GM18861 (cell line): ENCODE data around the gene OPALIN.

ENCODE experiments used
- ATAC-seq: cut with Tn5 transposase; IDR thresholded peaks from one replicate; pipeline ENCODE4 v1.9.1; 2021; ENCODE audit not compliant: unreplicated experiment

Gene OPALIN

GRCh38 chr10:96358851-96359540 is at the start of gene OPALIN:
TSS of gene OPALIN (minus strand) at chr10:96359002. CDS start at chr10:96358896, 106 bp downstream.
- ATAC-seq: no peak

- no peak for ATAC-seq
These were observed 49.4 kb upstream of the OPALIN start for GRCh38 chr10:96408201-96408600.

GRCh38 chr10:96407560-96408069 is 48.8 kb upstream of the OPALIN start:
- ATAC-seq: no peak

GRCh38 chr10:96406091-96406490 is 47.3 kb upstream of the OPALIN start:
- no peak for ATAC-seq

- no peak for ATAC-seq
These were observed 43.9 kb upstream of the OPALIN start for GRCh38 chr10:96402417-96403305.

- no peak for ATAC-seq
These were observed 42.2 kb upstream of the OPALIN start for GRCh38 chr10:96401036-96401435.

GRCh38 chr10:96400465-96400864 is 41.7 kb upstream of the OPALIN start:
- no peak for ATAC-seq

- ATAC-seq: no peak
These were observed 39.1 kb upstream of the OPALIN start for GRCh38 chr10:96397902-96398301.

- no peak for ATAC-seq
These were observed 37.4 kb upstream of the OPALIN start for GRCh38 chr10:96395931-96396877.

- ATAC-seq: no peak
These were observed 31.7 kb upstream of the OPALIN start for GRCh38 chr10:96390460-96390864.

GRCh38 chr10:96389785-96390184 is 31.0 kb upstream of the OPALIN start:
- no peak for ATAC-seq

- no peak for ATAC-seq
These were observed 28.8 kb upstream of the OPALIN start for GRCh38 chr10:96387601-96388000.

- ATAC-seq: no peak
These were observed 28.4 kb upstream of the OPALIN start for GRCh38 chr10:96387161-96387560.

- no peak for ATAC-seq
These were observed 25.7 kb upstream of the OPALIN start for GRCh38 chr10:96384506-96384905.

GRCh38 chr10:96380821-96381220 is 22.0 kb upstream of the OPALIN start:
- ATAC-seq: no peak

- no peak for ATAC-seq
These were observed 21.0 kb upstream of the OPALIN start for GRCh38 chr10:96379758-96380157.

- ATAC-seq: no peak
These were observed 19.9 kb upstream of the OPALIN start for GRCh38 chr10:96378741-96379140.

- no peak for ATAC-seq
These were observed 19.1 kb upstream of the OPALIN start for GRCh38 chr10:96377816-96378294.

- peak; percentile 46 for ATAC-seq
These were observed 17.7 kb upstream of the OPALIN start for GRCh38 chr10:96376483-96376882.

GRCh38 chr10:96374985-96375830 is 16.4 kb upstream of the OPALIN start:
- peak; percentile 71 for ATAC-seq
